Hematopoietic multipotent progenitor cell treated with erythropoietin and hydrocortisone succinate and interleukin-3 and kit ligand, for 15 days (in vitro differentiated cells): Measurements from ENCODE around the gene LRFN2.

ENCODE experiments used
- DNase-seq: peaks from one replicate; pipeline ENCODE4 v3.0.0-alpha.2; 2015; ENCODE audit warnings: low spot score

The LRFN2 gene

GRCh38 chr6:40400738-40401137 is 186.4 kb downstream of the LRFN2 start:
- DNase-seq: no peak

GRCh38 chr6:40399888-40400457 is 187.2 kb downstream of the LRFN2 start:
- DNase-seq: no peak

- no peak for DNase-seq
Observed at GRCh38 chr6:40398810-40399477, 188.2 kb downstream of the LRFN2 start.

- DNase-seq: no peak
Observed at GRCh38 chr6:40398034-40398691, 189.0 kb downstream of the LRFN2 start.

GRCh38 chr6:40397287-40398033 is 189.7 kb downstream of the LRFN2 start:
- DNase-seq: no peak

GRCh38 chr6:40395698-40396076 is 191.5 kb downstream of the LRFN2 start:
- DNase-seq: no peak

- no peak for DNase-seq
Observed at GRCh38 chr6:40395066-40395697, 192.0 kb downstream of the LRFN2 start.

- no peak for DNase-seq
Observed at GRCh38 chr6:40394381-40394780, 192.8 kb downstream of the LRFN2 start.

GRCh38 chr6:40393641-40394040 is 193.5 kb downstream of the LRFN2 start:
- no peak for DNase-seq

GRCh38 chr6:40392589-40392988 is 194.6 kb downstream of the LRFN2 start:
- DNase-seq: no peak

- no peak for DNase-seq
Observed at GRCh38 chr6:40391851-40392517, 195.2 kb downstream of the LRFN2 start.

- no peak for DNase-seq
Observed at GRCh38 chr6:40391086-40391485, 196.1 kb downstream of the LRFN2 start.

GRCh38 chr6:40390144-40390800 is 196.9 kb downstream of the LRFN2 start:
- DNase-seq: no peak

- DNase-seq: no peak
Observed at GRCh38 chr6:40389254-40389653, 197.9 kb downstream of the LRFN2 start.

- no peak for DNase-seq
Observed at GRCh38 chr6:40387871-40388264, 199.3 kb downstream of the LRFN2 start.

GRCh38 chr6:40387127-40387870 is 199.9 kb downstream of the LRFN2 start:
- no peak for DNase-seq

GRCh38 chr6:40386200-40386599 is 201.0 kb downstream of the LRFN2 start:
- no peak for DNase-seq

- no peak for DNase-seq
Observed at GRCh38 chr6:40383348-40384115, 203.6 kb downstream of the LRFN2 start.

- DNase-seq: no peak
Observed at GRCh38 chr6:40380271-40380670, 206.9 kb downstream of the LRFN2 start.

- DNase-seq: no peak
Observed at GRCh38 chr6:40379811-40380210, 207.4 kb downstream of the LRFN2 start.
